Frontal cortex (tissue), 4 donors: ENCODE measurements around the gene INTS7. TPM values are rescaled to one million over a fixed set of nuclear protein-coding genes. Genes with fewer than 3 reads are reported as not detected.
"Not testable (repeated sequence)": the region's sequence is repeated elsewhere in the genome, so short reads cannot be mapped to it uniquely, and the experiment has no call there.

Source experiments
- DNase-seq, 2 donors: peaks; one replicate each; pipeline ENCODE4 v3.0.0; 2012; ENCODE audit warnings: low spot score in 2 of 2
- FAIRE-seq: peaks from 2 replicates; lab custom pipeline; 2012; peaks lifted over from hg19 to GRCh38; lab: Jason Lieb, UNC
- total RNA-seq: library from RNA; depleted of rRNA; stranded (reverse); fragments of >200 nt; gene quantifications from one replicate; pipeline ENCODE4 v1.2.3, GENCODE V29; 2014
- donor health status: control.
- donor health status: control.
- donor health status: control.

The INTS7 gene
- total RNA-seq, 1 donor from 2014 or later, result 39.9 TPM

DNA sequence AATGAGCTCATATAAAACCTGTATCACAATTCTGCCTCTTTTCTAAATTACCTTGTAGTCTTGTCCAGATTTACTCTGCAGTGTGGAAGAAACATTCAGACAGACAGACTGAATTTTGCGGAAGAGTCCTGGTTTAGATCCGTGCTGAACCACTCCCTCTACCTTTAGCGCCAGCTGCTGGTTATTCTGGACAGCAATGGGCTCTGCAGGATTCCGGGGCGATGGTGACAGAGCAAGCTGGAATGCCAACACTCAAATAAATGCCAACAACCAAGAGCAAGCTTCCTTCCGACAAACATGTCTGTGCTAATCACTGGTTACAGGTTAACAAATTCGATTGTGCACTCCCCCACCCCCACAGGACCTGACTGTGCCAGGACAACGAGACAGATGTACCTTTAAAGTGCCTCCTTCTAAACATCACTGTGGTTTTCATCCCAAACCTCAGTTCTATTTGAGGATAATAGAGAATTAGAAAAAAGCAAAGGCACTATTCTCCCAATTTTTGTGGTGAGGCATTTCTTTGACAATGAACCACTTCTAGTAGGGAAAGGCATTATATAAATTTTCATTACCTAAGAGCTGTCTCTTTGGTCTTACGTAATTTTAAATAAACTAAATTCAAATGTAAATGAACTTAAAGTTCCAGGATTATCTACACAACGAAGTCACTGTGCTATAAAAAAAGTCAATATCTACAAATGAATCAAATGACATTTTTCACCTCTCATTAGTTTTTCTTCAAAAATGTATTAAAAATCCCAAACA lies 90.4 kb downstream of the INTS7 start:
- FAIRE-seq, result no peak
- no peak for DNase-seq

DNA sequence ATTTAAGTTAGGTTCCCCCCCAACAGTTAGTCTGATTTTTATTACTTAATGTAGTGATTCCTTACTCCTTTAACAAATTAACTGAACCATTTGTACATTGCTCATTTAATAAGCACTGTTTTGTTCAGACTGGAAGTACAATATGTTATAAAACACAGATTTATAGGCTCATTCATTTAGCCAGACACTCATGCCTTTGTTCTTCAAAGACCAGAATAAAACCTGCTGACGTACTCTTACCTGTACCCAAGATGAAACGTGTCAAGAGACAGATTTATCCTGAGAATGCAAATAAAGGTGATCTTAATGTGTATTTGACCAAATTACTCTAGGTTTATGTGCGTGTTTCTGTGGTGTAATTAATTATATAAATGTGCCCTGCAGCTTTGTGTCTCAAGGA lies 92.8 kb downstream of the INTS7 start:
- DNase-seq (no peak), FAIRE-seq (no peak)

DNA sequence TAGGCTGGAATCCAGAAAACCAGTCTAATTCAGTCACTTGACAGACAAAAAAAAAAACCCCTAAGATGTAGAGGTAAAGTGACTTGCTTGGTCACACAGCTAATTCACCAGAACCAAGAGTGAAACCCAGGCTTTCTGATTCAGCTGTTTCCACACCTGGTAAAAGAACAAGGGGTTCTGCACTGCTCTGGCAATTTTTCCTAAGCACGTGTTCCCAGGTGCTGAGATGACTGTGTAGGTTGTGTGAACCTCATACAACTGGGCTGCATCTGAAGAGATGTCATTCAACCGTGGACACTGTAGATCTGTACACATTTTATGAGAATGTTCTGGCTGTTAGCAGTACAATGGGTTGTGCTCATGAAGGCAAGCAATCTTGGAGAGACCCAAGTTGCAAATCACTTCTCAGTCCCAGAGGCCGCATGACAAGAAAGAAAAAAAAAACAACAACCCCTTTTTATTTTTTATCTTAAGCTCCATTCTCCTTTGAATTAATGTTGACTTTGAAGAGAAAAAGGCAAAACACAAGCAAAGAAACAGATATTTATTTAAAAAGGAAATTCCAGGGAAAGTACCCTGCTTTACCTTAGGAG lies 95.4 kb downstream of the INTS7 start:
- no peak for FAIRE-seq

DNA sequence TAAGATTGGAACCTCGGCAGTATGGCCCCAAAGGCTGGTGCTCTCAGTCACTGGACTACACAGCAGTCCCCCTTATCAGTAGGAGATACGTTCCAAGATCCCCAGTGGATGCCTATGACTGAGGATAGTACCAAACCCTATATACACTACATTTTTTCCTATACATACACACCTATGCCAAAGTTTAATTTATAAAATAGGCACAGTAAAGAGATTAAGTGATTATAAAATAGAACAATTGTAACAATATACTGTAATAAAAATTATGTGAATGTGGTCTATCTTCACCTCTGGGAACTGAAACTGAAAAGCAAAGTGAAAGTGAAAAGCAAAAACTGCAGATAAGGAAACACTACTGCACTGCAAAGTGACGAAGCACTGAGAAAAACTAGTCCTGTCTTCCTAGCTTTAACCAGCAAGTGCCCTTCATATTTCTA lies 96.8 kb downstream of the INTS7 start:
- DNase-seq (no peak), FAIRE-seq (no peak)

More for the DNA sequence above, 95.4 kb downstream of the INTS7 start:
- DNase-seq, result no peak

DNA sequence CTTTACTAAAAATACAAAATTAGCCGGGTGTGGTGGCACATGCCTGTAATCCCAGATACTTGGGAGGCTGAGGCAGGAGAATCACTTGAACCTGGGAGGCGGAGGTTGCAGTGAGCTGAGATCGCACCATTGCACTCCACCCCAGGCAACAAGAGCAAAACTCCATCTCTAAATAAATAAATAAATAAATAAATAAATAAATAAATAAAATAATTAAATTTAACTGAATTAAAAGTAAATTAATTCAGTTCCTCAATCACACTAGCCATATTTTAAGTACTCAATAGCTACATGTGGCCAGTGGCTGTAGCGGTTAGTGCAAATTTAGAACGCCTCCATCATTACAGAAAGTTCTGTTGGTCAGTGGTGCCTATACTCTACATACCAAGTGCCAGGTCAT lies 97.9 kb downstream of the INTS7 start:
- not testable (repeated sequence) for FAIRE-seq

DNA sequence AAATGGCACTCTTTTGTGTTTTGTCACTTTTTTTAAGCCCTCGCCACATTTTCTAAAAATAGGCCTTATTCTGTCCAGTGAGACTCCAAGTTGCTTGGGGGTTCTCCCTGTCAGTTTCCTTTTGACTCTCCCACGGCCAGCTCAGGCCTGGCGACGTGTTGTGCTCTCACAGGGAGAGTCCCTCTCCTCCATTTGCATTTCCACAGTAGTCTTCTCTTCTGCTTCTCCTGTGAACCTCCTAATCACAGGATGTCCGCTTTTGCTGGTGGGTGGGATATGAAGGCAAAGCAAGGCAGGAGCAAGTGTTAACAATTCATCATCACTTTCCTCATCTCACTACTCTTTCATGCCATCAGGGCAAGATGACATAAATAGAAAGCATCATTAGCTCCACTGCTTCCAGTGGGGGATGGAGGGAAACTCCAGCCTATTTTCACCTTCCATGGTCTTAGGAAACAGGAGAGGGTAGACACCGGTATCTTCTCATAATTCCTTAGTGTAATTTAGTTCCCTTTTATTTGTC lies 99.8 kb downstream of the INTS7 start:
- no peak for FAIRE-seq
- DNase-seq, result no peak

More for the DNA sequence above, 97.9 kb downstream of the INTS7 start:
- DNase-seq, result not testable (repeated sequence)

DNA sequence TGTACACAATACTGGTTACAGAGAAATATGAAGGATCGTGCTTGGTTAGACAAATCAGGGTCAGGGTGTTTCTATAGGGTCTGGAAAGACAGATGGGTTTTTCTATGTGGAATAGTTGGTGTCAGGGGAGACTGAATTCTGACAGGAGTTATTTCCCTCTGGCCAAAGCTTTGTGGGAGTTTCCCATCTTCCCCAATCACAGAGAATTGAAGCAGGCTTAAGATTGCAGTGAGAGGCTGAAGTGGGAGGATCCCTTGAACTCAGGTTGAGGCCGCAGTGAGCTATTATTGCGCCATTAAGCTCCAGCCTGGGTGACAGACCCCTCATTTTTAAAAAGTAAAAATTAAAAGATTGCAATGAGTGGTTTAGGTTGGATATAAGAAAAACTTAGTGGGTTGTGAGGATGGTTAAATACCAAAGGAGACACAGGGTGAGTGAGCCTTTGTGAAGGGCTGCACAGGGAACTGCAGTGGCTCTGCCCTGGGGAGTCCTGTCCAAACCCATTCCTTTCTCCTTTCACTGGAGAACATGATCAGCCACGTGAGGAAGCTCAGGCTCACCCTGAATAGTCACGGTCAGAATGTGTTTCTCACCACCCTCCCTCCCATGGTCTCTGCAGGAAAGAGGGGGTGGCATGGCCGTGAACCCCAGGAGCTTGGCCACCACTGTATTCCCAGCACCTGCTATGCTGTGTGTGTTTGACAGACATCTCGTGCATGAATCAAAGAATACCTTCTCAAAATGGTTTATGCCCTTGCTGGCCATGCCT lies 101.2 kb downstream of the INTS7 start:
- no peak for FAIRE-seq

DNA sequence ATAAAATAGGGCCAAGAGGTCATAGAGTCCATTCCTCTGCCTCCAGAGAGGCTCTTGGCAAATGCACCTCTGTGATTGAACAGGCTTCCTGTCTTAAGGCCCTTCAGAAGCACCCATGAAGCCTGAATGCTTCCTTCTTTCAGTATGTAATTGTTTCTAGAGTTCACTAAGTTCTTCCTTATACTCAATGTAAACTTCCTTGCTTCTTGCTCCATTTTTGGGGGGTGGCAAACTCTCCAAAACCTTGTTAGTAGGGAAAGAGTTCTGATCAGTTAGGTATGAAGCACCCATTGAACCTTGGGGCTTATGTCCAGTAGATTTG lies 102.5 kb downstream of the INTS7 start:
- DNase-seq, result no peak
- FAIRE-seq, result no peak

More for the DNA sequence above, 101.2 kb downstream of the INTS7 start:
- no peak for DNase-seq

DNA sequence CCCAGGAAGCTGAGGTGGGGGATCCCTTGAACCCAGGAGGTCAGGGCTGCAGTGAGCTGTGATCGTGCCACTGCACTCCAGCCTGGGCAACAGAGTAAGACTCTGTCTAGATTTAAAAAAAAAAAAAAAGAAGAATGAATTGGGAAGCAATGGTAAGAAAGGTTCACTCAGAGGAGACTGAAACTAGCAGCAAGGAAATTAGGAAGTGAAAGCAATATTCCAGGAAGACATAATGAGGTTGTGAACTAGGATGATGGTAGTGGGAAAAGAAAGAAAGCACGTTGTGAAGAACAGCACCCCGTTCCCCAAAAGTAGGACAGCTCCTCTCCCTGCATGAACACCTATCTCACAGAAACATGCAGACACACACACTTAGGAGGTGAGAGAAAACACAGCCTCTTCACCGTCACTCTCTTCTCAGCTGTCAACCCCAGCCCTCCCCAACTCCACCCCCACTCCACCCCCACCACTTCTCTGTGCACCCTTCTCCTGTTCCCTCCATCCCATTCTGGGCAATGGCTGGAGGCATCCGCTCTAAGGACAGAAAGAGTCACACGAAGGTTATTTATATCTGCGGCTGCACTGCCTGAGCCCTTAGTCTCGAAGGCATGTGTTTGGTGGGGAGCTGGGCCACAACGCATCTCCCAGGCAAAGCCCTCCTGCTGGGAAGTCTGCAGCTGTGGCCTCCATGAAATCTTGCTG lies 103.0 kb downstream of the INTS7 start:
- DNase-seq, result no peak
- FAIRE-seq, result no peak

DNA sequence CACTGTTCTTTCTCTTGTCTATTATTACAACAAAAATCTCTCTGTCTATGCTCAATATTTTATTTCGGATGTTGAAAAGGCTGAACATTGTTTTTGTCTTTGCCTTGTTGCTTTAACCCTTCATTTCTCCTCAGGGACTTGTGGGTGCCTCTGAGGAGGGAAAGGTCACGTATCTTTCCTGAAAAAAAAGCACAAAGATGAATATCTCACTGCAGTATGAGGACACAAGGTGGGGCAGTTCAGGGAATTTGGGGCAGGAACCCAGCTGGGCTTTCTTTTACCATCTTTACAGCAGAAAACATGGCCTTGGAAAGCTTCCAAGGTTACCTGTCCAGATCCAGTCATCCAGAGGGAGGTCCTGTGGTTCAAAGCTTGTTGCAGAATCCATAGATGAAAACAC lies 105.7 kb downstream of the INTS7 start:
- no peak for FAIRE-seq
- DNase-seq, result no peak

DNA sequence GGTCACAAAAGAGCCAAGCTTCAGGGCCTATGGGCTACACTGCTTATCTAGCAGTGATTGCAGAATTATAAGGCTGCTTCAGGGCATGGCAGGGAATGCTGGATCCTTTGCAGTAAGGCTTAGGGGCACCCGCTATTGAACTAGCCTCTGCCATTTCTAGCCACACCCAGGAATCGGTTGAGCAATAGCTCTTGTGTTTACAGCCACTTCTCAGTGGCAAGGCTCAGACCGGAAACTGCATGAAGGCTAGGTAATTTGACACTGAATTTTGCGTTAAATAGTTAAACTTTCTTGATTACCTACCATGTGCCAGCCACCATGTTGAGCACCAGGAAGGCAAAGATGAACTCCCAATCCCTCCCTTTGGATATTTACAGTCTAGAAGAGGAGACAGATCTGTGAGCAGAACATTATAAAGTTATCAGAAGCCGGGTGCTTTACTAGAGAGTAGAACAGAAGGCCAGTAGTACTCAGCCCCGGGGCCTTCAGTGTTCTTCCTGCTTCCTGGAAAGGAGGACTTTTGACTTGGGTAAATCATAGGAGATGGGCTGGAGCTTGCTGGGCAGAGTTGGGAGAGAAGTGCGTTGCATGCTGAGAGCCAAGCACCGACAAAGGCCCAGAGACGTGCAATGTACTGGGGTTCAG lies 106.2 kb downstream of the INTS7 start:
- no peak for DNase-seq
- FAIRE-seq, result no peak

DNA sequence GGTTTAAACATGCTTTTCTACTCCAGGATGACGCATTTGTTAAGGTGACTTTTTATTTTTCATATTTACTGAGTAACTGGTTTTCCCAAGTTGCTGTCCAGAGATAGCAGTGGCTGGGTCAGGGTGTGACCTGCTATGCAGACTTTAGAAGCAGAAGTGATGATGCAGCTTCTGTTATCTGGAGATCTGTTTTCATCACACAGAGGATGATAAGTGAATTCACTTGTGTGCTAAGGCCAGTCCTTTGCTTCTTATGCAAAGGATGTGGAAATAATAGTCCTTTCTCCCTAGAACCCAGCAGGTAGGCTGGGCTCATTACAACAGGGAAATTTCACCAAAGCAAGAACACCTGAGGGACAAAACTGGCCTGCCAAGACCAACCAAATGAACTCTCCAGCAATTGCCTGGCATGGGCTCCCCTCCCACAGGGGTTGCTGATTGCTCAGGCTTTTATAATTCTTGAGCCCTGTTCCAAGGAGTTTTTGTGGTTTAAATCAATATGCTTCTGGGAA lies 107.0 kb downstream of the INTS7 start:
- FAIRE-seq, result no peak
- no peak for DNase-seq

DNA sequence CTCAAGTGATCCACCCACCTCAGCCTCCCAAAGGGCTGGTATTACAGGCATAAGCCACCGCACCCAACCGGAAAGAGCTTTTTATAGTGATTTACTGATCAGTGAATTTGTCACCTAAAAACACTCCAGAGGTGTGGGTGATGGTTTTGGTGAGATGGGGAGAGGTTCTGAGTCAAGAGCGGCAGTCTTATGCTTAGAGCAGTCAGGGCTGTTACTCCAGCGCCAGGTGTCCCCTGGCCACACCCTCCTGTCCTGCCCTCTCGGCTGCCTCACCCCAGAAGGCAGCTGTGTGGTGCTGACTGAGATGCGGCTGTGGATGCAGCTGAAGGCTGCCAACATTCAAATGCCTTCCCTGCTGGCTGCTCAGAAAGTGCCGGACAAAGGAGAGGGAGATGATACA lies 110.3 kb downstream of the INTS7 start:
- FAIRE-seq (no peak), DNase-seq (no peak)

DNA sequence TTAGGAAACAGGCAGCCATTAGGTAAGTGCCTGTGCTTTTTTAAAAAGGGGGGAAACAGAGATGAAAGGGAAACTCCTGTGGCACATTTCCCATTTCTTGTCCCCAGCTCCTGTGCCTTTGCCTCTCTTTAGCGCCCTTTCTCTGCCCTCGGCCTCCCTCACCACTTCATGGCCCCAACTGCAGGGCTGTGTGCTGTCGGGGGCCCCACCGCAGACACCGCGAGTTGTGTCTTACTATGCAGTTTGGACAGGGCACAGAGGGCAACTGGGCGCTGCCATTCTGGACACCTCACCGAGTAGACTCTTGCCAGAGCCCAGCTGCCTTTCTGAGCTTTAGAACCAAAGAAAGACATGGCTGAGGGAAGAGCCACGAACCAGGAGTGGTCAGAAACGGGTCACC lies 111.1 kb downstream of the INTS7 start:
- DNase-seq (no peak), FAIRE-seq (no peak)

DNA sequence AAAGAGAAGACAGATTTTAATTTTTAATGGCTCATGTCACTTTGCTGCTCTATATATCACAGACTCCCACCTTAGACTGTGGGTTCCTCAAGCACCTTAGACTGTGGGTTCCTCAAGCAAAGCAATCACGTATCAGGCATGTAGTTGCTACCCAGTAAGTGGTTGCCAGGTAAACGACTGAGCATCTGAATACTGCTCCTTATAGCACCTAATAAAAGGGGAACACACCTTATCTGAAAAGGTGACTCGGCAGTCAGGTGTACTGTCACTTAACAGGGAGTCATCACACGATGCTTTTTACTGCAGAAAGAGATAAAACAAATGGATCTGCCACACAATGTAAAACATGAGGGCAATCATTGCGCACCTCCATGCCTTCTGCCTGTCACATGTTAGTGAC lies 112.3 kb downstream of the INTS7 start:
- DNase-seq (no peak), FAIRE-seq (no peak)

DNA sequence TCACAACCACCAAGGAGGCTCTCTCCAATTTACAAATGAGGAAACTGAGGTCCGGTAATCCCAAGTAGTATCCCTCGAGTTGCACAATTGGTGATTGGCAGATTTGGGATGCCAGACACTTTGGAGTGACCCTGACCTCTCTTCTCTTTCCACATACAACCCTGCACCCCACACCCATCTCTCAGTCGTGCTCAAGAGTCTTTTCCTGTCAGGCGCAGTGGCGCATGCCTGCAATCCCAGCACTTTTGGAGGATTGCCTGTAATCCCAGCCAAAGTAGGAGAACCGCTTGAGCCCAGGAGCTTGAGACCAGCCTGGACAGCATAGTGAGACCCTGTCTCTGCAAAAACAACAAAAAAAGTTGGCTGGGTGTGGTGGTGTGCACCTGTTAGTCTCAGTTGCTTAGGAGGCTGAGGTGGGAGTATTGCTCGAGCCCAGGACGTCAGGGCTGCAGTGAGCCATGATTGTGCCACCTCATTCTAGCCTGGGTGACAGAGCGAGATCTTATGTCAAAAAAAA lies 113.7 kb downstream of the INTS7 start:
- FAIRE-seq, result no peak

DNA sequence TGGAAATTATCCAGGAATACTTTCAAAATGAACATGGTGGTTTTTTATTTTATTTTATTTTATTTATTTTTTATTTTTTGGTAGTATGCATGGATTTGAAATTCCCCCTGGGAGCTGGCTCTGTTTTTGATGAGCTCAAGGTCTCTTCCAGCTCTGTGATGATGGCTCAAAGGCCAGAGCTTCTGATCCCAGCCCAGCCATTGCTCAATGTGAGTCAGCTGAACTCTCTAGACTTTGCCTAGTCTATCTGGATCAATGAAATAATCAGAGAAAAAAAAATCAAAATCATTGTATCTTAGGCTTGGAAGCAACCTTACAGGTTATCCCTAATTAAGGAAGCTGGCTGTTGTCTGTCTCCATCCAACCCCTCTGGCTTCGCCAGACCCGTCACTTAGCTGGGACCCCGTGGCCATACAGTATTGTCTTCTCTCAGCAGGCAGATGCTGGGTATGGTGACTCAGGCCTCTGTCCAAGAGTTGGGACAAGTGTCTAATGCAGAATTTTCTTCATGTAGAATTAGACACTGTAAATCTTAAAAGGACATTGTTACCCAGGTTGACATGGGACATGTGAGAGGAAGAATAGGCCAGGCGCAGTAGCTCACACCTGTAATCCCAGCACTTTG lies 114.6 kb downstream of the INTS7 start:
- no peak for FAIRE-seq
- DNase-seq, result no peak

More for the DNA sequence above, 113.7 kb downstream of the INTS7 start:
- DNase-seq, result no peak

DNA sequence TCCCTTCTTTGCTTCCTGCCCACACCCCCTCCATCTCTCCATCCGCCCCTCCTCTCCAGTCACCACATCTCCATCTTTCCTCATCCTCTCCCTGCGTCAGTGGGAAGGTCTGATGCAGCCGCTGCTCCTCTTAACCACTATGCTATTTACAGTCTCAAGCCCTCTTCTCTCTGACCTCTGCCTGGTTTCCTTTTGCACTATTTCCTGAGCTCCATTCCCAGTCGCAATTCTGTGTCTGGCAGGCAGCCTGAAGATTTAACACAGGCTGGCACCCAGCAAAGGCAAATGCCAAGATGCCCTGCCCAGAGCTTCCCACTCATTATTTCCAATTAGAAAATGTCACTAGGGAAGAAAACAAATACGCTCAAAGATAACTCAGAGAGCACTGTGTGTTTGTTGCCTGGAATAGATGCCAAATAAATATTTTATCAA lies 115.2 kb downstream of the INTS7 start:
- FAIRE-seq, result no peak
- DNase-seq, result no peak
